Measurements from ENCODE around the gene POLE4.

DNA sequence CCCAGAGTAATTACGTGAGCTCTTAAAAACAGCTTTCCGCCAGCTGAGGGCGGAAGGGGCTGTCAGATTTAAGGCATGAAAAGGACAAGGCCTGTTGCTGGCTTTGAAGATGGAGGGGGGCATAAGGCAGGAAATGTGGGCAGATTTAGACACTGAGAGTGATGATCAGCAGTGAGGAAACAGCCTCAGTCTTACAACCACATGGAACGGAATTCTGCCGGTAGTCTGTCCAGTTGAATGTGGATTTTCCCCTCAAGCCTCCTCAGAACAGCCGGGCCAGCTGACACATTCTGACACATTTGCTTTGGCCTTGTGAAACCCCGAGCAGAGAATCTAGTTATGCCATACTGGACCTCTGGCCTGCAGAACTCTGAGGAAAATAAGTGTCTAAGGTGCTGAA lies 16.6 kb downstream of the POLE4 start:
- TF ChIP-seq POLR2A (IDR thresholded peaks at IDR 0.05), result no peak
- TF ChIP-seq, protein P1, sequence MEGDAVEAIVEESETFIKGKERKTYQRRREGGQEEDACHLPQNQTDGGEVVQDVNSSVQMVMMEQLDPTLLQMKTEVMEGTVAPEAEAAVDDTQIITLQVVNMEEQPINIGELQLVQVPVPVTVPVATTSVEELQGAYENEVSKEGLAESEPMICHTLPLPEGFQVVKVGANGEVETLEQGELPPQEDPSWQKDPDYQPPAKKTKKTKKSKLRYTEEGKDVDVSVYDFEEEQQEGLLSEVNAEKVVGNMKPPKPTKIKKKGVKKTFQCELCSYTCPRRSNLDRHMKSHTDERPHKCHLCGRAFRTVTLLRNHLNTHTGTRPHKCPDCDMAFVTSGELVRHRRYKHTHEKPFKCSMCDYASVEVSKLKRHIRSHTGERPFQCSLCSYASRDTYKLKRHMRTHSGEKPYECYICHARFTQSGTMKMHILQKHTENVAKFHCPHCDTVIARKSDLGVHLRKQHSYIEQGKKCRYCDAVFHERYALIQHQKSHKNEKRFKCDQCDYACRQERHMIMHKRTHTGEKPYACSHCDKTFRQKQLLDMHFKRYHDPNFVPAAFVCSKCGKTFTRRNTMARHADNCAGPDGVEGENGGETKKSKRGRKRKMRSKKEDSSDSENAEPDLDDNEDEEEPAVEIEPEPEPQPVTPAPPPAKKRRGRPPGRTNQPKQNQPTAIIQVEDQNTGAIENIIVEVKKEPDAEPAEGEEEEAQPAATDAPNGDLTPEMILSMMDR (IDR thresholded peaks at IDR 0.05), result no peak
- TF ChIP-seq POLR2AphosphoS5 (IDR thresholded peaks at IDR 0.05), result no peak
